Spinal cord (tissue), 10 donors: Measurements from ENCODE around the gene CDC20B. TPM values are rescaled to one million over a fixed set of nuclear protein-coding genes. Genes with fewer than 3 reads are reported as not detected.
A peak's percentile ranks its signal among the peaks of the same experiment; 100 is the strongest.
"Not testable (repeated sequence)": the region's sequence is repeated elsewhere in the genome, so short reads cannot be mapped to it uniquely, and the experiment has no call there.

Experiments used
- DNase-seq, 6 donors: peaks; one replicate each; pipeline versions ENCODE4 v3.0.0 to v3.0.0-alpha.2; 2013 to 2015; ENCODE audit warnings: low spot score in 6 of 6, low read depth in 4 of 6
- H3K27ac ChIP-seq: one replicate; pipeline ENCODE4 v1.5.1; 2013; ENCODE audit warnings: low read depth, low read length, control low read depth
- H3K27me3 ChIP-seq: one replicate; pipeline ENCODE4 v1.6.1; 2013; ENCODE audit warnings: low read length; ENCODE audit not compliant: control insufficient read depth, insufficient read depth
- H3K36me3 ChIP-seq: one replicate; pipeline ENCODE4 v1.6.1; 2013; ENCODE audit warnings: low read length; ENCODE audit not compliant: control insufficient read depth, insufficient read depth
- H3K4me1 ChIP-seq: one replicate; pipeline ENCODE4 v1.6.1; 2013; ENCODE audit warnings: low read length; ENCODE audit not compliant: control insufficient read depth, insufficient read depth
- H3K4me3 ChIP-seq: one replicate; pipeline ENCODE4 v1.5.1; 2013; ENCODE audit warnings: low read depth, low read length, control low read depth
- H3K9me3 ChIP-seq: one replicate; pipeline ENCODE4 v1.6.1; 2013; ENCODE audit warnings: low read length; ENCODE audit not compliant: control insufficient read depth, insufficient read depth
- WGBS: methylation state at CpG from one replicate; pipeline ENCODE4 v1.1.5; 2013; ENCODE audit warnings: missing lambda C conversion rate; ENCODE audit not compliant: insufficient coverage; 5-methylcytosine and 5-hydroxymethylcytosine counted together
- polyA plus RNA-seq, 2 donors: library from polyadenylated mRNA; unstranded; fragments of 120-200 nt; gene quantifications; one replicate each; pipeline ENCODE4 v1.2.1, GENCODE V29; 2013; ENCODE audit not compliant: insufficient read length in 2 of 2
- total RNA-seq, 2 donors: library from RNA; depleted of rRNA in 1 of 2; stranded (reverse); fragments of 120-200 nt in 1 of 2; fragments of >200 nt in 1 of 2; gene quantifications; one replicate each; pipeline versions ENCODE4 v1.2.3 to v1.2.4, GENCODE V29; 2013 to 2014
- donor health status: healthy.

CDC20B gene
- total and polyA plus RNA-seq, 4 donors = 0.17 to 1.9 (median 0.35) TPM

DNA sequence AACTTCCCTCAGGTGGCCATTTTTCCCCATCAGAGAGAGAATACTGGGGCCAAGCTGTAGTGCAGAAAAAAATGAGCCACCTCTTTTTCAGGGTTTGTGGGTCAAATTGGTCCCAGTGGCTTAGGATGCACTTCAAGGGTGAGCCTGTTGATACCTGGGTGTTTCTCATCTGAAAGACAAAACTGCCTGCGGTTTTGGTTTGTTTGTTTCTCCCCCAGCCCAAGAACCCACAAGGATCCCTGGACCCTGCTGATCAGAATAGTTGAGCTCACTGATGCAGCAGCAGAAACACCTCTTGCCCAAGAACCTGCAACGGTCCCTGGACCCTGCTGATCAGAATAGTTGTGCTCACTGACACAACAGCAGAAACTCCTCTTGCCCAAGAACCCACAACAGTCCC is 83.7 kb downstream of the CDC20B start:
- not testable (repeated sequence) for DNase-seq, H3K27me3 ChIP-seq, H3K4me3 ChIP-seq, H3K36me3 ChIP-seq, H3K27ac ChIP-seq, H3K9me3 ChIP-seq, H3K4me1 ChIP-seq
- 85% methylated on average over 2 of the region's 2 CpGs for WGBS

GRCh38 chr5:55081541-55081940 is 91.4 kb downstream of the CDC20B start:
- Histone ChIP-seq H3K27ac (no peak overlapping the region), H3K4me1 (no peaks in the 10 kb centered on the region), H3K36me3 (no peaks in the 10 kb centered on the region), H3K4me3 (no peak overlapping the region), H3K9me3 (no peaks in the 10 kb centered on the region), H3K27me3 (no peaks in the 10 kb centered on the region)
- peak in 1 of 6 donors; percentile 4 for DNase-seq

DNA sequence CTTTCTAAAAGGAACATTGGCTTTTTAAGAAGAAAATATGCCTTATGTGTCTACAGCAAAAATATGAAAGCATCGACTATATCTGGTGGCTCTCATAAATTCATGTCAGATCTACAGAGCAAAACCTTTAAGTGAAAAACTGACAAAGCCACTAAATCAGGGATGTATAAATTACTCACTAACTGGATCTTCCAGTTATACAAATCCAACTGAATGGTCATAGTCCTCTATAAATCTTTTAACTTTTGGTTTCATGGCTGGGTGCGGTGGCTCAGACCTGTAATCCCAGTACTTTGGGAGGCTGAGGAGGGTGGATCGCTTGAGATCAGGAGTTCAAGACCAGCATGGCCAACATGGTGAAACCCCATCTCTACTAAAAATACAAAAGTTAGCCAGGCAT is 99.8 kb downstream of the CDC20B start:
- 100% methylated on average over 1 of the region's 3 CpGs for WGBS
- Histone ChIP-seq H3K9me3 (no peaks in the 10 kb centered on the region), H3K27me3 (no peaks in the 10 kb centered on the region)

GRCh38 chr5:55072666-55073065 is 100.3 kb downstream of the CDC20B start:
- no peak overlapping the region for H3K4me3 ChIP-seq
- no peaks in the 10 kb centered on the region for H3K36me3 ChIP-seq
- no peaks in the 10 kb centered on the region for H3K27me3 ChIP-seq
- DNase-seq = no peak
- H3K27ac ChIP-seq = no peak overlapping the region
- no peaks in the 10 kb centered on the region for H3K4me1 ChIP-seq
- WGBS = no CpG with 5 or more reads among the region's 2 CpGs
- no peaks in the 10 kb centered on the region for H3K9me3 ChIP-seq

More for the DNA sequence above, 99.8 kb downstream of the CDC20B start:
- no peak for DNase-seq
- H3K36me3 ChIP-seq = no peaks in the 10 kb centered on the region
- H3K4me3 ChIP-seq = no peak overlapping the region
- H3K27ac ChIP-seq = no peak overlapping the region
- H3K4me1 ChIP-seq = no peaks in the 10 kb centered on the region

DNA sequence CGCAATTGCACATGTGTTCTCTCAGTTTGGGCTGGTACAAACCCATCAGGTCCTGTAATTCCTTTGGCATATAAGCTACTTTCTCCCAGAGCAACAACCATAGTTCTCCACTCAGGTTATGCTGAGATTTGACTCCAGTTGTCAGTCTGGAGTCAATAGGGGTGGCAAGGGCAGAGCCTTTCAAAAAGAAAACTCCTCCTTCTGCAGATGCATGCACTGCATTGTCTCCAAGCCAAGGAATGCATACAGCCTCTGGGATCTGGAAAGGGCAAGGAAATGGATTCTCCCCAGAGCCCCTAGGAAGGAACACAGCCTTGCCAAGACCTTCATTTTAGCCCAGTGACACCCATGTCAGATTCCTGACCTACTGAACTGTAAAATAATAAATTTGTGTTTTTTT is 101.6 kb downstream of the CDC20B start:
- no peaks in the 10 kb centered on the region for H3K27me3 ChIP-seq
- no peak overlapping the region for H3K4me3 ChIP-seq
- no peak overlapping the region for H3K27ac ChIP-seq
- DNase-seq = no peak
- H3K36me3 ChIP-seq = no peaks in the 10 kb centered on the region
- H3K4me1 ChIP-seq = no peaks in the 10 kb centered on the region
- WGBS = 86% methylated on average over 1 of the region's 1 CpG
- no peaks in the 10 kb centered on the region for H3K9me3 ChIP-seq

DNA sequence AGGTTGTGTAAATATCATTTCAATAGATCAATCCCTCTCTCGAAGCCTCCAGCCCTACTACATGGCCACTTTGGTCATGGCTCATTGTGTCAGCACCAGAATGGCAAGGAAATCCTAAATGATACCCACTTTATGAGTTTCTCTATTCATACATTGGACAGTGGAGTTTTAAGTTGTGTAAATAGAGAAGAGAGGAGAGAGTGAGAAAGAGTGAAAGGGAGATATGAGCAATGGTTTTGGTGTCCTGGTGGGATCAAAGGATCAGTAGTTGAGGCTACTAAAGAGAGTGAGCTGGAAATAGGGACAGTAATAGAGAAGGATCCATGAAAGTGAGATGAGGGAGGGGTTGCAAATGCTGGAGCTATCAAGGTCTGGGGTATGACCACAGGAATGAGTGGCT is 102.0 kb downstream of the CDC20B start:
- no peak for DNase-seq
- H3K36me3 ChIP-seq = no peaks in the 10 kb centered on the region
- H3K4me1 ChIP-seq = no peaks in the 10 kb centered on the region
- H3K27me3 ChIP-seq = no peaks in the 10 kb centered on the region
- H3K27ac ChIP-seq = no peak overlapping the region
- WGBS = no CpG with 5 or more reads among the region's 1 CpG
- H3K4me3 ChIP-seq = no peak overlapping the region
- H3K9me3 ChIP-seq = no peaks in the 10 kb centered on the region

DNA sequence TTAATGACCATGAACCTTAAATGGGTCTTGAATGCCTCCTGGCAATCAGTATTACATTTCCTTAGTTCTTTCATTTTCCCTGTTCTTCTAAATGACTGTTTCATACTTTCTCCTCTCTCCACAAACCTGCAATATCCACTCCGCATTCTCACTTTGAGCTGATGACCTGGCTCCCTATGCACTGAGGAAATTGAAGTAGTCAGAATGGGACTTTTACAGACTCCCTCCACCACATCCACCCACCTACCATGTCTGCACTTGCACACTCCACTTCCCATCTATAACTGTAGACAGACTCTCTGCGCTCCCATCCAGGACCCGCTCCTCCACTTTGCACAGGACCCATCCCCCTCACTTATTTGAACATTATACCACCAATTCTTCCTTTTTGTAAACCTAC is 106.7 kb downstream of the CDC20B start:
- Histone ChIP-seq H3K9me3 (no peaks in the 10 kb centered on the region), H3K36me3 (no peaks in the 10 kb centered on the region), H3K27ac (no peak overlapping the region), H3K27me3 (no peaks in the 10 kb centered on the region), H3K4me3 (no peak overlapping the region), H3K4me1 (no peaks in the 10 kb centered on the region)
- DNase-seq = no peak
- WGBS = 96% methylated on average over 3 of the region's 3 CpGs

DNA sequence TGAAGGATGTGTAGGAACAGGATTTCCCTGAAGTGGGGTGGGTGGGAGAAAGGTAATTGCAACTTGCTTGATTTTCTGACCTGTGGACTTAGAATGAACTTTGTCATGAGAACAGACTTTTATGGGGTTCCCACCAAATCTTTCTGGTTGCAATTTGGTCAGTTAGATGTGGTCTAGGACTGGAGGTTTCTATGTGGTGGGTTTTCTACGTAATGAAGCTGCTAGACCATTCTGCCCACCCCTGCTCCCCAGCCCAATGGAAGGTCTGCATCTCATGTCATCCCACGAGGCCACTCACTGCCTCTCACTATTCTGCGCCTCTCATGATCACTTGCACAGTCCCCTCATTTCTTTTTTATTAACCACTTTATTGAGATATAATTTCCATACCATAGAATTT is 108.5 kb downstream of the CDC20B start:
- no CpG with 5 or more reads among the region's 3 CpGs for WGBS
- DNase-seq = no peak
- Histone ChIP-seq H3K27ac (no peak overlapping the region), H3K4me3 (no peak overlapping the region), H3K4me1 (no peaks in the 10 kb centered on the region), H3K27me3 (no peaks in the 10 kb centered on the region), H3K36me3 (no peaks in the 10 kb centered on the region), H3K9me3 (no peaks in the 10 kb centered on the region)

DNA sequence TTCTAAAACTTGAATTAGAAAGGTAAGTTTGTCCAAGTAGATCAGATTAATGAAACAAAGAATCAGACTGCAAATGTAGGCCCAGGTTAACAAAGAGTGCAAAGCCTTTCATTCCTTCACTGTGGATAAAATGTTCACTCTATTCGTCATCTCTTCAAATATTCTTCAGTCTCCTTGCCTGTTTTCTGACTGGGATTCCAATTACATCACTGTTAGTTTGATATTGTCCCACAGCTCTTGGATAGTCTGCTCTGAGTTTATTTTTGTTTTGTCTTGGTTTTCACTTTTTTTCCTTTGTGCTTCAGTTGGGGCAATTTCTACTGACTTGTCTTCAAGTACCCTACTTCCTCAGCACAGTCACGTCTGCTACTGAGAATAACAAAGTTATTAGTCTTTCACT is 109.1 kb downstream of the CDC20B start:
- Histone ChIP-seq H3K4me3 (no peak overlapping the region), H3K36me3 (no peaks in the 10 kb centered on the region), H3K9me3 (no peaks in the 10 kb centered on the region), H3K27me3 (no peaks in the 10 kb centered on the region), H3K4me1 (no peaks in the 10 kb centered on the region), H3K27ac (no peak overlapping the region)
- DNase-seq = no peak
- 73% methylated on average over 1 of the region's 2 CpGs for WGBS

DNA sequence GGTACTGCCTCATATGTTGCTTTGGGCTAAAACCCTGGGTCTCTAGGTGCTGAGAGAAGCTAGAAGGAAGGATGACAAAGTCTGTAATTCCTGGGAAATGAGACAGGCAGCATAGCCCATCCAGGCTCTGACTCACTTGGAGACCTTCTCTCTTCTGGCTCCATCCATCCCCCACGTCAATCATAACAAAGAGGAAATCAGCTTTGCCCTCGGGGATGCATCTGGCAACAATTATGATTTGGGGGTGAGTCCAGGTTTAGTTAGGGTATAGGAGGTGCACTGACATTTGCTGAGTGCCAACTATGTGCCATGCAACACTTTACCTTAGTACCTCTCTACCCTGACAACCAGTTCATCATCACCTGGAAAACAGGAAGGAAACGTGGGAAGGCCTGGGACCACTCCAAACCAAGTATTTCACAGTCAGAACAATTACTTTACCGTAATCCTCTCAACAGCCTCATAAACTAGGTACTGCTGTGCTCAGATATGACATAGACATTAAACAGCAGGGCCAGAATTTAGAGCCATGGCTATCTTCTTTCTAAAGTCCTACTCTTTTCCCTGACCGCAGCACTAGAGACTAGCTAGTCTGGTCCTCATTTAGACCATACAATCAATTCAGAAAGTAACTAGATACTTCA is 109.6 kb downstream of the CDC20B start:
- H3K27me3 ChIP-seq = no peaks in the 10 kb centered on the region
- no peak overlapping the region for H3K4me3 ChIP-seq
- H3K9me3 ChIP-seq = no peaks in the 10 kb centered on the region
- 76% methylated on average over 2 of the region's 5 CpGs for WGBS
- no peaks in the 10 kb centered on the region for H3K4me1 ChIP-seq
- no peak overlapping the region for H3K27ac ChIP-seq
- no peaks in the 10 kb centered on the region for H3K36me3 ChIP-seq
- DNase-seq = no peak
